Transverse colon (tissue), 4 donors: Measurements from ENCODE around the gene LRRD1. TPM values are rescaled to one million over a fixed set of nuclear protein-coding genes. Genes with fewer than 3 reads are reported as not detected.

Experiments
- DNase-seq: peaks from one replicate; pipeline ENCODE4 v3.0.0-alpha.2; 2019
- H3K27ac ChIP-seq, 4 donors: fragments of 200-600 bp; sonication (generic); 2 replicates each; pipeline ENCODE4 v1.5.1; 2016 to 2018; ENCODE audit warnings: inconsistent platforms in 4 of 4
- H3K27me3 ChIP-seq: fragments of 200-600 bp; sonication (generic); 2 replicates; pipeline ENCODE4 v1.5.1; 2017; ENCODE audit warnings: inconsistent platforms
- H3K36me3 ChIP-seq, 4 donors: fragments of 200-600 bp; sonication (generic); 2 replicates each; pipeline ENCODE4 v1.5.1; 2017 to 2019; ENCODE audit warnings: inconsistent platforms in 4 of 4
- H3K4me1 ChIP-seq, 4 donors: fragments of 200-600 bp; sonication (generic); 2 replicates each; pipeline ENCODE4 v1.5.1; 2017 to 2020; ENCODE audit warnings: inconsistent platforms in 4 of 4
- H3K4me3 ChIP-seq, 4 donors: fragments of 200-600 bp; sonication (generic); 1 replicate in 1 of 4; 2 replicates in 3 of 4; pipeline versions ENCODE4 v1.5.1 to v1.6.1; 2017 to 2019; ENCODE audit warnings: inconsistent platforms in 4 of 4
- H3K9me3 ChIP-seq, 2 donors: fragments of 200-600 bp; sonication (generic); 2 replicates each; pipeline ENCODE4 v1.5.1; 2017 to 2019; ENCODE audit warnings: inconsistent platforms in 2 of 2
- EP300 ChIP-seq: sonication (generic); formaldehyde crosslinking; IDR thresholded peaks from one replicate; pipeline ENCODE4 v1.6.1; 2017; ENCODE audit warnings: antibody characterized with exemption, low read depth
- POLR2A ChIP-seq: fragments of 450-650 bp; IDR thresholded peaks from one replicate; pipeline ENCODE4 v1.6.1; 2016; ENCODE audit warnings: antibody characterized with exemption, mild to moderate bottlenecking, moderate library complexity
- POLR2AphosphoS5 ChIP-seq, 3 donors: sonication (generic); formaldehyde crosslinking; IDR thresholded peaks; one replicate each; pipeline ENCODE4 v1.6.1; 2016; ENCODE audit warnings: antibody characterized with exemption in 3 of 3
- WGBS, 2 donors: methylation state at CpG; one replicate each; pipeline ENCODE4 v1.1.5; 2018; ENCODE audit warnings: low coverage in 1 of 2; 5-methylcytosine and 5-hydroxymethylcytosine counted together
- in situ Hi-C, 4 donors: fragments of 200-750 bp; cut with MboI; loops; one replicate each; pipeline versions ENCODE4 v1.15.0 to v1.15.1; 2017; ENCODE audit warnings: low sequenced_read_pairs in 3 of 4, low pct_ligation_motif_present in 1 of 4, low pct_unique_long_range_greater_than_20kb in 1 of 4
- intact Hi-C: fragments of 100-400 bp; cut with DNase I; formaldehyde crosslinking; loops from one replicate; pipeline ENCODE4 v1.15.1; 2023; ENCODE audit warnings: low total_unique reads
- total RNA-seq, 4 donors: library from RNA; depleted of rRNA; stranded (reverse); fragments of >200 nt; gene quantifications; one replicate each; pipeline ENCODE4 v1.1.0, GENCODE V29; 2016
- TF ChIP-seq, protein P1 (sequence below), 5 experiments: fragments of 200-600 bp in 3 of 5; fragments of 450-650 bp in 2 of 5; sonication (generic) in 3 of 5; IDR thresholded peaks; 1 replicate in 2 of 5; 2 replicates in 3 of 5; pipeline ENCODE4 v1.5.1; 2016 to 2017; ENCODE audit warnings: antibody characterized with exemption in 5 of 5, inconsistent platforms in 3 of 5, mild to moderate bottlenecking in 2 of 5, moderate library complexity in 1 of 5

LRRD1 gene
- total RNA-seq, 4 donors from 2014 or later, result not detected

- Histone ChIP-seq H3K36me3 (no peaks in the 10 kb centered on the region), H3K4me3 (no peak overlapping the region), H3K27me3 (no peaks in the 10 kb centered on the region), H3K9me3 (no peaks in the 10 kb centered on the region), H3K4me1 (no peaks in the 10 kb centered on the region), H3K27ac (no peak overlapping the region)
- in situ Hi-C loops (no loop called here), intact Hi-C loops (no loop called here)
- WGBS, 2 donors, result 89 to 94% methylated on average over 2 to 3 of the region's 3 CpGs
- DNase-seq, result no peak
- TF ChIP-seq POLR2AphosphoS5 (IDR thresholded peaks at IDR 0.05) (no peak), POLR2A (no peak), EP300 (no peak)
- TF ChIP-seq, protein P1, sequence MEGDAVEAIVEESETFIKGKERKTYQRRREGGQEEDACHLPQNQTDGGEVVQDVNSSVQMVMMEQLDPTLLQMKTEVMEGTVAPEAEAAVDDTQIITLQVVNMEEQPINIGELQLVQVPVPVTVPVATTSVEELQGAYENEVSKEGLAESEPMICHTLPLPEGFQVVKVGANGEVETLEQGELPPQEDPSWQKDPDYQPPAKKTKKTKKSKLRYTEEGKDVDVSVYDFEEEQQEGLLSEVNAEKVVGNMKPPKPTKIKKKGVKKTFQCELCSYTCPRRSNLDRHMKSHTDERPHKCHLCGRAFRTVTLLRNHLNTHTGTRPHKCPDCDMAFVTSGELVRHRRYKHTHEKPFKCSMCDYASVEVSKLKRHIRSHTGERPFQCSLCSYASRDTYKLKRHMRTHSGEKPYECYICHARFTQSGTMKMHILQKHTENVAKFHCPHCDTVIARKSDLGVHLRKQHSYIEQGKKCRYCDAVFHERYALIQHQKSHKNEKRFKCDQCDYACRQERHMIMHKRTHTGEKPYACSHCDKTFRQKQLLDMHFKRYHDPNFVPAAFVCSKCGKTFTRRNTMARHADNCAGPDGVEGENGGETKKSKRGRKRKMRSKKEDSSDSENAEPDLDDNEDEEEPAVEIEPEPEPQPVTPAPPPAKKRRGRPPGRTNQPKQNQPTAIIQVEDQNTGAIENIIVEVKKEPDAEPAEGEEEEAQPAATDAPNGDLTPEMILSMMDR (IDR thresholded peaks at IDR 0.05), result no peak
These were observed 20.0 kb downstream of the LRRD1 start for GRCh38 chr7:92158660-92159575.

GRCh38 chr7:92156990-92157389, 22.0 kb downstream of the LRRD1 start:
- no peak overlapping the region for H3K27ac ChIP-seq
- DNase-seq, result no peak
- H3K9me3 ChIP-seq, result no peaks in the 10 kb centered on the region
- no peaks in the 10 kb centered on the region for H3K36me3 ChIP-seq
- in situ Hi-C loops, result no loop called here
- H3K27me3 ChIP-seq, result no peaks in the 10 kb centered on the region
- no peak overlapping the region for H3K4me3 ChIP-seq
- intact Hi-C loops, result no loop called here
- TF ChIP-seq POLR2AphosphoS5 (IDR thresholded peaks at IDR 0.05) (no peak), POLR2A (no peak), EP300 (no peak)
- TF ChIP-seq, protein P1 (IDR thresholded peaks at IDR 0.05), result no peak
- H3K4me1 ChIP-seq, result no peaks in the 10 kb centered on the region

DNA sequence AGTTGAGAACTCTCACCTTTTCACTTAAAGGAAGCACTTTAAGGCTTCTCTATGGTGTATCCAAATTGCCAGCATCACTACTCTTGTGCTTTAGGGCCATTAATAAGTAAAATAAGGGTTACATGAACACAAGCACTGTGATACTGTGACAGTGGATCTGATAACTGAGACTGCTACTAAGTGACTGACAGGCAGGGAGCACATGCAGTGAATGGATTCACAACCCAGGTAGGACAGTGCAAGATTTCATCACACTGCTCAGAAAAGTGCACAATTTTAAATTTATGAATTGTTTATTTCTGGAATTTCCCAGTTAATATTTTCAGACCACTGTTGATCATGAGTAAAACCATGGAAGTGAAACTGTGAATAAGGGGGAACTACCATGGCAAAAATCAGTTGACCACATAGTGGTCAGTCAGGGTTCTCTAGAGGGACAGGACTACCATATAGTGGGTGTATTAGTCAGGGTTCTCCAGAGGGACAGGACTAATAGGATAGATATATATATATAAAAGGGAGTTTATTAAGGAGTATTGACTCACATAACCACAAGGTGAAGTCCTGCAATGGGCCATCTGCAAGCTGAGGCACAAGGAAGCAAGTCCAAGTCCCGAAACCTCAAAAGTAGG, 23.7 kb downstream of the LRRD1 start:
- no peak for DNase-seq
- Histone ChIP-seq H3K27me3 (no peaks in the 10 kb centered on the region), H3K27ac (no peak overlapping the region), H3K9me3 (no peaks in the 10 kb centered on the region), H3K4me1 (no peaks in the 10 kb centered on the region), H3K36me3 (no peaks in the 10 kb centered on the region), H3K4me3 (no peak overlapping the region)
- in situ Hi-C loops, result no loop called here
- intact Hi-C loops, result no loop called here
- WGBS, 2 donors, result 90% methylated on average over 1 of the region's 1 CpG; no CpG with 5 or more reads in 1 of the 2 donors
- no peak for TF ChIP-seq POLR2A
- no peak for TF ChIP-seq EP300
- TF ChIP-seq, protein P1 (IDR thresholded peaks at IDR 0.05), result no peak
- no peak for TF ChIP-seq POLR2AphosphoS5 (IDR thresholded peaks at IDR 0.05)

GRCh38 chr7:92150450-92151017, 28.4 kb downstream of the LRRD1 start:
- Histone ChIP-seq H3K4me1 (no peaks in the 10 kb centered on the region), H3K36me3 (no peaks in the 10 kb centered on the region), H3K4me3 (no peak overlapping the region), H3K9me3 (no peaks in the 10 kb centered on the region), H3K27me3 (no peaks in the 10 kb centered on the region), H3K27ac (no peak overlapping the region)
- intact Hi-C loops, result no loop called here
- TF ChIP-seq, protein P1 (IDR thresholded peaks at IDR 0.05), result no peak
- TF ChIP-seq POLR2AphosphoS5 (IDR thresholded peaks at IDR 0.05) (no peak), POLR2A (no peak), EP300 (no peak)
- 80 to 81% methylated on average over 1 of the region's 1 CpG for whole genome bisulfite sequencing, 2 donors
- no peak for DNase-seq
- in situ Hi-C loops, result no loop called here
